ENCODE results near the gene CCNT1.
"Not testable (repeated sequence)": the region's sequence is repeated elsewhere in the genome, so short reads cannot be mapped to it uniquely, and the experiment has no call there.

CCNT1 gene

DNA sequence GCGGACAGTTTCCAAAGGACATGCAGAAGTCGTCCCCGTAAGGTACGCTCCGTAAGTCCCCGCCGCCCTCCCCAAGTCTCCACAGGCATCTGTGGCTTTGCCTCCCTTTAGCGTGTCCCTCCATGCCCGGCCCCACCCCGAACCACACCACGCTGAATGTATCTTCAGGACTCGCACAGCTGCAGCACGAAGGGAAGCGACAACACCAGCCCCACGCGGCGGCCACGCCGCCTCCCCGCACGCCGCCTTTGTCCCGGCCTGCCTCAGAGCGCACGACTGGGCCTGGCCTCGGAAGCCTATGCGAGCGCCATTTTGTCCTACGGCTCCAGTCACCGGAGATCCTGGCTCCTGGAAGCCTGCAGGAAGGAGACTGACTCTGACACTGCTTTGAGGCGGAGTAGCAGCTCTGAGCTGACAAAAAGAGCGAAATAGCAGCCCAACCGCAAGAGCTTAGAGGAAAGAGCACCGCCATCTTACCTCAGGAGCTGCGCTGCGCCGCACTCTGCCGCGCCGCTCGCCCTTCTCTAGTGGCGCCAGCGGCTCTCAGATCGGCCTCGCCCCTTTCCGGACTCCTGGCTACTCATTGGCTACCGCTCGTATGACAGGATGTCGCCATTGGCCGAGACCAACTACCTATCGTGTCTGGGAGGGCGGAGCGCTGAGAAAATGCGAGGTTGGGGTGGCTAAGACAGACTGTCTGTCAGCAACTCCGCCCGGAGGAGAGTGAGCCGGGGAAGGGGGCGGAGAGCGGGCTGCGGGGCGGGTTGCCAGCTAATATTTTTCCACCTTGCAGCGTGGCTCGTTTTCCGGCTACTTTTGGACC lies 34.6 kb downstream of the CCNT1 start, which contains the start of gene KANSL2:
Gene KANSL2, minus strand, starts transcription at position 529 of the 823 bp plus-strand sequence. CDS start 606 bp downstream, outside the sequence.
- Histone ChIP-seq H3K9me3 (ENCODE audit: control insufficient read depth, insufficient read depth, low read depth, low read length) (no peaks in the 10 kb centered on the region), H3K27me3 (ENCODE audit: control insufficient read depth, insufficient read depth, low read length) (no peaks in the 10 kb centered on the region), H3K27ac (ENCODE audit: low read depth, low read length) (peak within 1 kb of the TSS; percentile 91), H3K36me3 (ENCODE audit: control insufficient read depth, insufficient read depth, low read length) (peaks cover 35% of the 10 kb centered on the region), H3K4me3 (ENCODE audit: low read depth, low read length) (peak within 1 kb of the TSS; percentile 96), H3K4me1 (ENCODE audit: control insufficient read depth, insufficient read depth, low read length) (peaks cover 3% of the 10 kb centered on the region; the same call in 1 of the 2 replicates), H3K9ac (ENCODE audit: low read length) (peak within 1 kb of the TSS; percentile 89)

DNA sequence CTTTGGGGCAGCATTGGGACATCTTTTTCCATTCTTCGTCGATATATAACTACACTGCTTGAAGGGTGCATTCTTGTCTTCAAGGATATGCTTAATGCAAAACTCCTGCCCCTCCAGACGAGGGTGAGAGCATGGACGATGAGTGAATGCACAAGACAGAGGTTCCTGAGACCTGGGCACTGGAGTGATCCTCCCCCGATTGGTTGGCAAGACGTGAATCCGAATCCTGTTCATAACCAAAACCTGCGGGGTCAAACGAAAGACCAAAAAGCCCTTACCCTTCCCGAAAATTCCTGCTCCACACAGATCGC lies 35.2 kb downstream of the CCNT1 start:
- H3K36me3 ChIP-seq (ENCODE audit: control insufficient read depth, insufficient read depth, low read length), result peaks cover 40% of the 10 kb centered on the region

DNA sequence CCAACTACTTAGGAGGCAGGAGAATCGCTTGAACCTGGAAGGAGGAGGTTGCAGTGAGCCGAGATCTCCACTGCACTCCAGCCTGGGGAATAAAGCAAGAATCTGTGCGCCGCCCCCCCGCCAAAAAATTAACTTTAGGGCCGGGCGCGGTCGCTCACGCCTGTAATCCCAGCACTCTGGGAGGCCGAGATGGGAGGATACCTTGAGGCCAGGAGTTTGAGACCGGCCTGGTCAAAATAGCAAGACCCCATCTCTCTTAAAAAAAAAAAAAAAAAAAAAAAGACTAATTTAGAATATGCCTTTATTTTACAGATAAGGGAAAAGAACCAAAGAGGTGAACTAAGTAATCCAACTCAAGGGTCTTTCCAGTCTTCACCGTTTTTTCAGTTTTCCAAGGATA lies 35.6 kb downstream of the CCNT1 start:
- Histone ChIP-seq H3K27me3 (ENCODE audit: control insufficient read depth, insufficient read depth, low read length) (no peaks in the 10 kb centered on the region), H3K4me1 (ENCODE audit: control insufficient read depth, insufficient read depth, low read length) (peaks cover 3% of the 10 kb centered on the region; the same call in 1 of the 2 replicates), H3K9ac (ENCODE audit: low read length) (peak overlapping the region; percentile 89), H3K27ac (ENCODE audit: low read depth, low read length) (no peak overlapping the region), H3K36me3 (ENCODE audit: control insufficient read depth, insufficient read depth, low read length) (peaks cover 45% of the 10 kb centered on the region), H3K9me3 (ENCODE audit: control insufficient read depth, insufficient read depth, low read depth, low read length) (no peaks in the 10 kb centered on the region), H3K4me3 (ENCODE audit: low read depth, low read length) (peak overlapping the region; percentile 96)

More for the DNA sequence above, 35.2 kb downstream of the CCNT1 start:
- Histone ChIP-seq H3K9me3 (ENCODE audit: control insufficient read depth, insufficient read depth, low read depth, low read length) (no peaks in the 10 kb centered on the region), H3K27ac (ENCODE audit: low read depth, low read length) (peak overlapping the region; percentile 91), H3K4me3 (ENCODE audit: low read depth, low read length) (peak overlapping the region; percentile 96), H3K4me1 (ENCODE audit: control insufficient read depth, insufficient read depth, low read length) (peaks cover 3% of the 10 kb centered on the region; the same call in 1 of the 2 replicates), H3K9ac (ENCODE audit: low read length) (peak overlapping the region; percentile 89), H3K27me3 (ENCODE audit: control insufficient read depth, insufficient read depth, low read length) (no peaks in the 10 kb centered on the region)

DNA sequence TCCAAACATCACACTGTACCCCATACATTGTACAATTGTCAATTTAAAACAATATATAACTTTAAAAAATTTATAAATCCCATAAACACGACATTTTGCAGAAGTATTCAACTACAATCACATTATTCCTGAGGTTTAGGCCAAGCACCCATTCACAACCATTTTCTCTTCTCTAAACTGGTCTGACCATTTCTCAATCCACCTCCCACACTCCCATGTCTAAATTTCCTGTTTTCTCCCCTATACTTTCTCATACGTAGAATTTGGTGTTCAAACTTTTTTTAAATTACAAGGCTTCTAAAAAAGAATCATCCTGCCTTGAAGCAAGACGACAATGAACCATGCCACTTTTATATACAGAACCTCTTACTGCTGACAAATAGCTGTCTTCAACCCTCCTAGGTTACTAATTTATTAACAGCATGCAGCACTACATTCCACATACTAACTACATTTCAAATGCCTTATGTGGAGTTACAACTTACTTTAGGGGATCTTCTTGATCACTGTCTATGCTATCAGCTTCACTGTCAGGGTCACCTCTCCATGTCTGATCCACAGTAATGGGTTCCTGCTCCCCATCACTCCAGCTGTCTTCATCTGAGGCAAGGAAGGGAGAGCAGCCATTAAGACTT lies 37.8 kb downstream of the CCNT1 start:
- H3K27me3 ChIP-seq (ENCODE audit: control insufficient read depth, insufficient read depth, low read length), result no peaks in the 10 kb centered on the region
- peaks cover 3% of the 10 kb centered on the region; the same call in 1 of the 2 replicates for H3K4me1 ChIP-seq (ENCODE audit: control insufficient read depth, insufficient read depth, low read length)
- H3K36me3 ChIP-seq (ENCODE audit: control insufficient read depth, insufficient read depth, low read length), result peaks cover 65% of the 10 kb centered on the region
- no peak overlapping the region for H3K27ac ChIP-seq (ENCODE audit: low read depth, low read length)
- peak overlapping the region; percentile 9; the same call in 1 of the 2 replicates for H3K4me3 ChIP-seq (ENCODE audit: low read depth, low read length)
- no peaks in the 10 kb centered on the region for H3K9me3 ChIP-seq (ENCODE audit: control insufficient read depth, insufficient read depth, low read depth, low read length)
- no peak overlapping the region for H3K9ac ChIP-seq (ENCODE audit: low read length)

DNA sequence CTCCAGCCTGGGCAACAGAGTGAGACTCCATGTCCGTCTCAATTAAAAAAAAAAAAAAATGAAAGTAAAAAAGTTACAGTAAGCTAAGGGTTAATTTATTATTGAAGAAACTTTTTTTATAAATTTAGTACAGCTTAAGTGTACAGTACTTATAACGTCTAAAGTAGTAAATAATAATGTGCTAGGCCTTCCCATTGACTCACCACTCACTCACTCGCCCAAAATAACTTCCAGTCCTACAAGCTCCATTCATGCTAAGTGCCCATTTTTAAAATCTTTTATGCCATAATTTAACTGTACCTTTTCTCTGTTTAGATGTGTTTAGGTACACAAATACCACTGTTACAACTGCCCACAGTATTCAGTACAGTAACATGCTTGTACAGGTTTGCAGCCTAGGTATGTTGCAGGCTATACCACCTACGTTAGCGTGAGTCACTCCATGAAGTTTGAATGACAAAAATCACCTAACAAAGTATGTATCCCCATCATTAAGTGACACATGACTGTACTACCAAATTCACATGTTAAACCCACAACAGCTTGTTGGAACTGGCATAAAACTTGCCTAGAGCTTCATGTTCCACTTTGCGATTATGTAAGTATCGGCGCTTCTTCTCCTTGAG lies 45.2 kb downstream of the CCNT1 start:
- no peak overlapping the region for H3K4me3 ChIP-seq (ENCODE audit: low read depth, low read length)
- no peaks in the 10 kb centered on the region for H3K4me1 ChIP-seq (ENCODE audit: control insufficient read depth, insufficient read depth, low read length)
- H3K9me3 ChIP-seq (ENCODE audit: control insufficient read depth, insufficient read depth, low read depth, low read length), result no peaks in the 10 kb centered on the region
- no peaks in the 10 kb centered on the region for H3K27me3 ChIP-seq (ENCODE audit: control insufficient read depth, insufficient read depth, low read length)
- H3K27ac ChIP-seq (ENCODE audit: low read depth, low read length), result no peak overlapping the region
- H3K36me3 ChIP-seq (ENCODE audit: control insufficient read depth, insufficient read depth, low read length), result peaks cover 93% of the 10 kb centered on the region
- no peak overlapping the region for H3K9ac ChIP-seq (ENCODE audit: low read length)

DNA sequence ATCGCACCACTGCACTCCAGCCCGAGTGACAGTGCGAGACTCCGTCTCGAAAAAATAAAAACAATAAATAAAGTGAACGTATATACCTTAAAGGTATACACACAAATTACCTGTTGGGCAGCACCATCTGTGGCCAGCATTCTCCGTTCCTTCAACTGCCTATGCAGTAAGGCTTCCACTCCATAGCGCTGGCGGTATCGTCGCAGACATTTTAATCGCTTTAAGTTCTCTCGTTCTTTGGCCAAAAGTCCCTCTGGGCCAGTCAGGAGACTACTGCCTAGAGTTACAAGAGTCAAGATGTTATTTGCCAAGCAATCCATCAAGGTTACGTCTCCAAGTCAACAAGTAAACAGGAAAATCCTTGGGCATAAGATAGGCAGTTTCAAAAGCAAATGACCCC lies 47.5 kb downstream of the CCNT1 start:
- Histone ChIP-seq H3K4me3 (ENCODE audit: low read depth, low read length) (no peak overlapping the region), H3K36me3 (ENCODE audit: control insufficient read depth, insufficient read depth, low read length) (peaks cover 89% of the 10 kb centered on the region), H3K4me1 (ENCODE audit: control insufficient read depth, insufficient read depth, low read length) (no peaks in the 10 kb centered on the region)

DNA sequence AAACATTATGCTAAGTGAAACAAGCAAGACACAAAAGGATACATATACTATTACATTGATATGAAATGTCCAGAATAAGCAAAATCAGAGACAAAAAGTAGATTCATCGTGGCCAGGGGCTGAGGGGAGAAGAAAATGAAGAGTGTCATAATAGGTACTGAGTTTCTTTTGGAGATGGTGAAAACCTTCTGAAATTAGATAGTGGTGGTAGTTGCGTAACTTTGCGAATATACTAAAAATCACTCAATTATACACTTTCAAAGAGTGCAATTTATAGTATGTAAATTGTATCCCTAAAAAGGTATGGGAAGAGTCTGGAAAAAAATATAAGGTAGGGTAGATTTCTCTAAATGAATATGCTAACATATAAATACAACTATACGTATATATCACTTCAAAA lies 56.6 kb downstream of the CCNT1 start:
- Histone ChIP-seq H3K9ac (ENCODE audit: low read length) (no peak overlapping the region), H3K27me3 (ENCODE audit: control insufficient read depth, insufficient read depth, low read length) (no peaks in the 10 kb centered on the region), H3K4me3 (ENCODE audit: low read depth, low read length) (no peak overlapping the region), H3K36me3 (ENCODE audit: control insufficient read depth, insufficient read depth, low read length) (peaks cover 89% of the 10 kb centered on the region), H3K4me1 (ENCODE audit: control insufficient read depth, insufficient read depth, low read length) (no peaks in the 10 kb centered on the region), H3K27ac (ENCODE audit: low read depth, low read length) (no peak overlapping the region), H3K9me3 (ENCODE audit: control insufficient read depth, insufficient read depth, low read depth, low read length) (no peaks in the 10 kb centered on the region)

More for the DNA sequence above, 47.5 kb downstream of the CCNT1 start:
- H3K9ac ChIP-seq (ENCODE audit: low read length), result no peak overlapping the region
- H3K9me3 ChIP-seq (ENCODE audit: control insufficient read depth, insufficient read depth, low read depth, low read length), result no peaks in the 10 kb centered on the region
- H3K27ac ChIP-seq (ENCODE audit: low read depth, low read length), result no peak overlapping the region
- H3K27me3 ChIP-seq (ENCODE audit: control insufficient read depth, insufficient read depth, low read length), result no peaks in the 10 kb centered on the region

DNA sequence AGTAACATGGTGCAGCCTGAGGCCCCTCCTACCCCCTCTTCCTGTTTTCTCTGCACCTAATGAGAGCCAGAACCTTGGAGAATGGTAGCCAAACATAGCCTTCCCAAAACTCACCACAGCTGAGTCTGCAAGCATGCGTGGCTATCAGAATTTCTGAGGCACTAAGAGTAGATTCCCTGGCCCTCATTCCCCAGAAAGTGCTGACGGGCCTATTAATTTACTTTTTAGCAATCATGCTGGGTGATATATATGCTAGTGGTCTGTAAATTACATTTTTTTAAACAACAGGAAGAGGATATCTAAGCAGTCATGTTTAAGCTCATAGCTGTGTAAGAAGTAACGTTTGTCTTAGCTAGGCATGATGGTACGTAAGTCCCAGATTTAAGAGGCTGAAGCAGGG lies 64.8 kb downstream of the CCNT1 start:
- Histone ChIP-seq H3K36me3 (ENCODE audit: control insufficient read depth, insufficient read depth, low read length) (peaks cover 86% of the 10 kb centered on the region), H3K9ac (ENCODE audit: low read length) (no peak overlapping the region), H3K27me3 (ENCODE audit: control insufficient read depth, insufficient read depth, low read length) (no peaks in the 10 kb centered on the region), H3K4me3 (ENCODE audit: low read depth, low read length) (no peak overlapping the region), H3K27ac (ENCODE audit: low read depth, low read length) (no peak overlapping the region), H3K4me1 (ENCODE audit: control insufficient read depth, insufficient read depth, low read length) (no peaks in the 10 kb centered on the region), H3K9me3 (ENCODE audit: control insufficient read depth, insufficient read depth, low read depth, low read length) (no peaks in the 10 kb centered on the region)

DNA sequence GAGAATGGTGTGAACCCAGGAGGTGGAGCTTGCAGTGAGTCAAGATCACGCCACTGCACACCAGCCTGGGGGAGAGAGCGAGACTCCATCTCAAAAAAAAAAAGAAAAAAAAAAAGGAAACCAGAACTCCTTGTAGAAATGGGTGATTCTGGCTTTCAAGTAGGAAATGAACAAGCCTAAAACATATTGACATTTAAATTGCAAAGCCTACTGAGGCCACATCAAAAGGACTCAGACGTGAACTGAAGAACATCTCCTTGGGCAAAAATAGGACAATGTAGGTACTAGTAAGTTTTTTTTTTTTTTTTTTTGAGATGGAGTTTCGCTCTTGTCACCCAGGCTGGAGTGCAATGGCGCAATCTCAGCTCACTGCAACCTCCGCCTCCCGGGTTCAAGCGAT lies 71.2 kb downstream of the CCNT1 start:
- Histone ChIP-seq H3K36me3 (ENCODE audit: control insufficient read depth, insufficient read depth, low read length) (peaks cover 60% of the 10 kb centered on the region), H3K9me3 (ENCODE audit: control insufficient read depth, insufficient read depth, low read depth, low read length) (peaks cover 35% of the 10 kb centered on the region)
- H3K27ac ChIP-seq (ENCODE audit: low read depth, low read length); H3K4me3 ChIP-seq (ENCODE audit: low read depth, low read length); H3K9ac ChIP-seq (ENCODE audit: low read length); H3K27me3 ChIP-seq (ENCODE audit: control insufficient read depth, insufficient read depth, low read length); H3K4me1 ChIP-seq (ENCODE audit: control insufficient read depth, insufficient read depth, low read length): not testable (repeated sequence)

DNA sequence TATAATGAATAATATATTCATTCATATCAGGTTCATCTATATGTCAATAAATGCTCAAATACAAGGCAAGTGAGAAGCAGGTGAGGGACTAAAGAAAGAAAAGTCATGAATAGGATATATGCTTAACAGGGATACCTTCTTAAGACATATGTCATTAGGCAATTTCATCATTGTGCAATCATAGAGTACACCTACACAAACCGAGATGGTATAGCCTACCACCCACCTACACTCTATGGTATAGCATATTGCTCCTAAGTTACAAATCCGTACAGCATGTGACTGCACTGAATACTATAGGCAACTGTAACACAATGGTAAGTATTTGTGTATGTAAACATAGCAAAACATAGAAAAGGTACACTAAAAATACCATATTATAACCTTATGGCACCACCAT lies 73.5 kb downstream of the CCNT1 start:
- no peaks in the 10 kb centered on the region for H3K4me1 ChIP-seq (ENCODE audit: control insufficient read depth, insufficient read depth, low read length)
- H3K27ac ChIP-seq (ENCODE audit: low read depth, low read length), result no peak overlapping the region
- H3K36me3 ChIP-seq (ENCODE audit: control insufficient read depth, insufficient read depth, low read length), result peaks cover 43% of the 10 kb centered on the region
- H3K9me3 ChIP-seq (ENCODE audit: control insufficient read depth, insufficient read depth, low read depth, low read length), result peaks cover 40% of the 10 kb centered on the region
- H3K9ac ChIP-seq (ENCODE audit: low read length), result no peak overlapping the region
- no peaks in the 10 kb centered on the region for H3K27me3 ChIP-seq (ENCODE audit: control insufficient read depth, insufficient read depth, low read length)
- H3K4me3 ChIP-seq (ENCODE audit: low read depth, low read length), result no peak overlapping the region

Data from HUES6 (cell line).